Esophagus squamous epithelium (tissue), 5 donors: ENCODE measurements around the gene SDK2. TPM values are rescaled to one million over a fixed set of nuclear protein-coding genes. Genes with fewer than 3 reads are reported as not detected.

Source experiments
- DNase-seq: peaks from one replicate; lab custom pipeline; 2025; lab: John Stamatoyannopoulos, UW
- H3K27ac ChIP-seq, 4 donors: fragments of 200-600 bp; sonication (generic); one replicate each; pipeline ENCODE4 v1.5.1; 2016 to 2019; ENCODE audit warnings: mild to moderate bottlenecking in 1 of 4
- H3K27me3 ChIP-seq, 4 donors: fragments of 200-600 bp; sonication (generic); 1 replicate in 3 of 4; 2 replicates in 1 of 4; pipeline versions ENCODE4 v1.5.1 to v1.6.0; 2017 to 2021; ENCODE audit warnings: antibody characterized with exemption in 1 of 4
- H3K36me3 ChIP-seq, 3 donors: fragments of 200-600 bp; sonication (generic); one replicate each; pipeline ENCODE4 v1.5.1; 2016 to 2019
- H3K4me1 ChIP-seq, 3 donors: fragments of 200-600 bp; sonication (generic); one replicate each; pipeline ENCODE4 v1.5.1; 2017 to 2019
- H3K4me3 ChIP-seq, 4 donors: fragments of 200-600 bp; sonication (generic); 1 replicate in 3 of 4; 2 replicates in 1 of 4; pipeline ENCODE4 v1.5.1; 2016 to 2019; ENCODE audit warnings: mild to moderate bottlenecking in 2 of 4, moderate library complexity in 1 of 4
- H3K9me3 ChIP-seq, 3 donors: fragments of 200-600 bp; sonication (generic); one replicate each; pipeline ENCODE4 v1.5.1; 2016 to 2019
- CTCF ChIP-seq, 6 experiments: fragments of 450-650 bp in 4 of 6; fragments of 200-600 bp in 2 of 6; sonication (generic) in 2 of 6; IDR thresholded peaks; one replicate each; pipeline ENCODE4 v1.5.1; 2016 to 2019; ENCODE audit warnings: antibody characterized with exemption in 6 of 6, mild to moderate bottlenecking in 4 of 6, moderate library complexity in 4 of 6
- POLR2A ChIP-seq, 4 donors: fragments of 450-650 bp; IDR thresholded peaks; one replicate each; pipeline ENCODE4 v1.6.1; 2017; ENCODE audit warnings: antibody characterized with exemption in 4 of 4, mild to moderate bottlenecking in 4 of 4, moderate library complexity in 3 of 4
- WGBS, 2 donors: methylation state at CpG; one replicate each; pipeline ENCODE4 v1.1.5; 2018; 5-methylcytosine and 5-hydroxymethylcytosine counted together
- intact Hi-C: fragments of 100-400 bp; cut with DNase I; formaldehyde crosslinking; loops from one replicate; pipeline ENCODE4 v1.15.0; 2022
- total RNA-seq, 4 donors: library from RNA; depleted of rRNA; stranded (reverse); fragments of >200 nt; gene quantifications; one replicate each; pipeline ENCODE4 v1.1.0, GENCODE V29; 2016
- donor health status: DM: yes; HTN: yes; CAD: no.

SDK2 gene
- total RNA-seq, 4 donors from 2014 or later, result 1.7 to 5.5 (median 2.4) TPM

DNA sequence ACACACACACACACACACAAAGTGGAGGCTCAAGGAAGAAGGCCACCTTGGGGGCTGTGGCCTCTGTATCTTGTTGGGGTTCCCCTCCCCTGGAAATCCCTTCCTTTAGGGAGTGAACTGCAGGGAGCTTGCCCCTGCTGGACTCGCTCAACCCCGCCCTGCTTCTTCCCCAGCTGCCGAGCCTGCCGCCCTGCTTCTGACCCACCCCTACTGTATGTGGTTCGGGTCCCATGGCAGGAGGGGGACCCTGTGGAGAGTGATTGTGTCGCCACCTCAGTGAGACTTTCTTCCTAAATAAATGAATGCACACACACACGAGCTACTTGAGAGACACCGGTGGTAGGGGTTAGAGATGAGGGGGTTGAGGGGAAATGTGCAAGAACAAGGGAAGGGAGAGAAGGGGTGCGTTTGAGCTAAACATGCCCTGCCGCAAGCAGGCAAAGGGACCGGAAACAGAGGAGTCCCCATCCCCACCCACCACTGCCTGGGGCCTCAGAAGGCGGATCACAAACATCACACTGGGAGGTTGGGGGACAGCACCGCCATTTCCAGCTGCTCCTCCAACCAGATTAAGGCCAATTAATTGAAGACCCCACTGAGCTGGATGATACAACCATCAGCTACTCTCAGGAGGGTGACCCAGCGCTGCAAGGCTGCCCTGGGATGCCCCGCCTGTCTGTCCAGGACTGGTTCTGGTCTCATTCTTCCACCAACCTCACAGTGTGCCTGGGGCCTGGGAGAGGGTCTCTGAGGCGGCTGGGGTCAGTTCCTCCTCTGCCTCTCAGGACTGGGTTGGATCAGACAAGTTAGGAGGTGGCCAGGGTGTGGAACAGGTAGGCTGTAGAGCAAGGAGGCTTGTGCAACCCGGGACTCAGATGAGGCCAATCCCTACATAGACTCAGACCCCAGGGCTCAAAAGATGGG lies 98.9 kb downstream of the SDK2 start:
- peak overlapping the region in 1 of 4 donors; percentile 63 for H3K27ac ChIP-seq
- H3K36me3 ChIP-seq, result no peaks in the 10 kb centered on the region
- no peak overlapping the region for H3K4me3 ChIP-seq
- peaks cover 0 to 52% (median 14%) of the 10 kb centered on the region in 3 donors for H3K4me1 ChIP-seq
- H3K9me3 ChIP-seq, result no peaks in the 10 kb centered on the region
- H3K27me3 ChIP-seq, result peaks cover 0 to 17% (median 0%) of the 10 kb centered on the region in 4 donors
- intact Hi-C loops, result no loop called here
- TF ChIP-seq CTCF (IDR thresholded peaks at IDR 0.05) (no peak), POLR2A (IDR thresholded peaks at IDR 0.05) (no peak)
- no peak for DNase-seq
- 55 to 68% methylated on average over 10 to 14 of the region's 17 CpGs for WGBS, 2 donors

- no peak for DNase-seq
- no peak for TF ChIP-seq CTCF (IDR thresholded peaks at IDR 0.05)
- no peak for TF ChIP-seq POLR2A (IDR thresholded peaks at IDR 0.05)
- Histone ChIP-seq H3K4me1 (peaks cover 0 to 52% (median 14%) of the 10 kb centered on the region in 3 donors), H3K36me3 (no peaks in the 10 kb centered on the region), H3K27me3 (peaks cover 0 to 10% (median 0%) of the 10 kb centered on the region in 4 donors), H3K27ac (no peak overlapping the region), H3K9me3 (no peaks in the 10 kb centered on the region), H3K4me3 (no peak overlapping the region)
- intact Hi-C loops, result no loop called here
- 92 to 96% methylated on average over 4 to 5 of the region's 5 CpGs for WGBS, 2 donors
Observed at GRCh38 chr17:73544333-73544732, 99.9 kb downstream of the SDK2 start.

DNA sequence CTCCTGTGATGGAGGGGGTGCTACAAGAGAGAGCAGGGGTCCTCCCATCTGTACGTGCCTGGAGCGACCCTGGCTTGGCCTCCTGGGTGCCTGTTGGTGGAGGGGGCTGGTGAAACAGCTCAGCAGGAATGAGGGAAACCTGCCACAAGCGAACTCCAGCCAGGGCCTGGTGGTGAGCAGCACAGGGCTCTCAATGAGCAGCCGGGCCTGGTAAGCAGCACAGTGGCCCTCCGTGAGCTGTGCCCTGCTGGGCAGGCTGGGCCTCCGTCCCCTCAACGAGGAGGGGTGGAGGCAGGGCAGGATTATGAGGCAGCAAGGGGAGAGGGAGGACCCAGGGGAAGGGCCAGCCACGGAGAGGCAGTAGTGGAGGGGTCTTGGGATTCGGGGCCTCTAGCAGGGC lies 101.9 kb downstream of the SDK2 start:
- Histone ChIP-seq H3K4me3 (no peak overlapping the region), H3K36me3 (no peaks in the 10 kb centered on the region), H3K9me3 (no peaks in the 10 kb centered on the region), H3K27me3 (peaks cover 0 to 6% (median 0%) of the 10 kb centered on the region in 4 donors), H3K4me1 (peaks cover 0 to 41% (median 13%) of the 10 kb centered on the region in 3 donors), H3K27ac (no peak overlapping the region)
- TF ChIP-seq CTCF (IDR thresholded peaks at IDR 0.05), result no peak
- TF ChIP-seq POLR2A (IDR thresholded peaks at IDR 0.05), result no peak
- 57 to 67% methylated on average over 1 to 6 of the region's 9 CpGs for WGBS, 2 donors
- DNase-seq, result no peak
- intact Hi-C loops, result no loop called here

- Histone ChIP-seq H3K36me3 (no peaks in the 10 kb centered on the region), H3K27ac (peak overlapping the region in 3 of 4 donors; percentile 49 to 56 (median 49)), H3K27me3 (peaks cover 0 to 6% (median 0%) of the 10 kb centered on the region in 4 donors), H3K9me3 (no peaks in the 10 kb centered on the region), H3K4me3 (peak overlapping the region in 1 of 4 donors; percentile 33), H3K4me1 (peaks cover 0 to 34% (median 7%) of the 10 kb centered on the region in 3 donors)
- intact Hi-C loops, result no loop called here
- WGBS, 2 donors, result 35 to 61% methylated on average over 14 to 16 of the region's 16 CpGs
- no peak for DNase-seq
- no peak for TF ChIP-seq POLR2A (IDR thresholded peaks at IDR 0.05)
- TF ChIP-seq CTCF (IDR thresholded peaks at IDR 0.05), result no peak
Observed at GRCh38 chr17:73541561-73541981, 102.7 kb downstream of the SDK2 start.

GRCh38 chr17:73541111-73541510 lies 103.1 kb downstream of the SDK2 start:
- Histone ChIP-seq H3K4me3 (peak overlapping the region in 1 of 4 donors; percentile 33), H3K27ac (peak overlapping the region in 3 of 4 donors; percentile 49 to 56 (median 49)), H3K4me1 (peaks cover 0 to 29% (median 3%) of the 10 kb centered on the region in 3 donors), H3K27me3 (peaks cover 0 to 6% (median 0%) of the 10 kb centered on the region in 4 donors), H3K9me3 (no peaks in the 10 kb centered on the region), H3K36me3 (no peaks in the 10 kb centered on the region)
- 51 to 56% methylated on average over 4 of the region's 6 CpGs for WGBS, 2 donors
- TF ChIP-seq CTCF (IDR thresholded peaks at IDR 0.05) (peak in 1 of 6 experiments; percentile 34), POLR2A (IDR thresholded peaks at IDR 0.05) (no peak)
- intact Hi-C loops, result no loop called here
- DNase-seq, result no peak
